Activated gamma-delta T cell treated with Interleukin-2 at 50 U/mL for 16 hours (primary cell): ENCODE data around the gene CEP68.
"Not testable (repeated sequence)": the region's sequence is repeated elsewhere in the genome, so short reads cannot be mapped to it uniquely, and the experiment has no call there.

ENCODE experiments used
- DNase-seq: peaks from one replicate; pipeline ENCODE4 v3.0.0-alpha.2; 2020

Gene CEP68, protein sequence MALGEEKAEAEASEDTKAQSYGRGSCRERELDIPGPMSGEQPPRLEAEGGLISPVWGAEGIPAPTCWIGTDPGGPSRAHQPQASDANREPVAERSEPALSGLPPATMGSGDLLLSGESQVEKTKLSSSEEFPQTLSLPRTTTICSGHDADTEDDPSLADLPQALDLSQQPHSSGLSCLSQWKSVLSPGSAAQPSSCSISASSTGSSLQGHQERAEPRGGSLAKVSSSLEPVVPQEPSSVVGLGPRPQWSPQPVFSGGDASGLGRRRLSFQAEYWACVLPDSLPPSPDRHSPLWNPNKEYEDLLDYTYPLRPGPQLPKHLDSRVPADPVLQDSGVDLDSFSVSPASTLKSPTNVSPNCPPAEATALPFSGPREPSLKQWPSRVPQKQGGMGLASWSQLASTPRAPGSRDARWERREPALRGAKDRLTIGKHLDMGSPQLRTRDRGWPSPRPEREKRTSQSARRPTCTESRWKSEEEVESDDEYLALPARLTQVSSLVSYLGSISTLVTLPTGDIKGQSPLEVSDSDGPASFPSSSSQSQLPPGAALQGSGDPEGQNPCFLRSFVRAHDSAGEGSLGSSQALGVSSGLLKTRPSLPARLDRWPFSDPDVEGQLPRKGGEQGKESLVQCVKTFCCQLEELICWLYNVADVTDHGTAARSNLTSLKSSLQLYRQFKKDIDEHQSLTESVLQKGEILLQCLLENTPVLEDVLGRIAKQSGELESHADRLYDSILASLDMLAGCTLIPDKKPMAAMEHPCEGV

GRCh38 chr2:65056215-65057053 is at the start of gene CEP68:
Gene CEP68 (plus strand): TSS chr2:65056416. CDS start chr2:65069445, 13,029 bp downstream.
- DNase-seq, result peak; percentile 95

DNA sequence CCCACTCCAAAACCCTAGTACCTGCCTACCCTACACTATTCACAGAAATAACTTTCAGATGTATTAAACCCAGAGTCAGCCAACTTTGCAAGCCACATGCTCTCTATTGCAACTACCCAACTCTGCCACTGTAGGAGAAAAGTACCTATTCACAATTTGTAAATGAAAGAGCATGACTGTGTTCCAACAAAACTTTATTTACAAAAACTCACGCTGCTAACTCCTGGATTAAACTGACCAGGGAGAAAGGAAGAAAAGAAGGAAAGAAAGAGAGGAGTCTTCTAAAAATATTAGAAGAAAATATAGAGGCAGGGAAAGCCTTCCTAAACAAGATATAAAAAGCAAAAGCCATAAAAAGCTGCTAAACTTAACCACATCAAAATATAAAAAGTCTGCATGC is 42.4 kb upstream of the CEP68 start:
- no peak for DNase-seq

DNA sequence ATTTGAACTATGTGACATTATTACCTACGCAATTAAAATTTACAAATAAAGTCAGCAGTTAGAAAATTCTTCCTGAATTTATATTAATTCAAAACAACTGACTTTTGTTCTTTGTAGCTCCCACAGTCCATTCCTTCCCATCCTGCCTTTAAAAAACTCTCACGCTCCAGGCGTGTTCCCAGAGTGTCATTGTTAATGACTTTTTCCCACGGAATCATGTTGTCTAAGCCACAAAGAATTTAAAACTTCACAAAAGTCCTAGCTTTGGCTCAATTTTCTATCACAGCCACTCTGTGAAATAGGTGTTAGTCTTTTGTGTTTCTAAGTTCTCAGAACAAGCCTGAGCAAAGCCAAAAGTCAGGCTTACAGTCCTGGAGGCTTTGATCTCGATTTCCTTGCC is 40.5 kb upstream of the CEP68 start:
- no peak for DNase-seq

- no peak for DNase-seq
These were observed 39.4 kb upstream of the CEP68 start for GRCh38 chr2:65016789-65017188.

- DNase-seq, result no peak
These were observed 38.9 kb upstream of the CEP68 start for GRCh38 chr2:65017335-65017734.

- no peak for DNase-seq
These were observed 38.1 kb upstream of the CEP68 start for GRCh38 chr2:65018141-65018582.

DNA sequence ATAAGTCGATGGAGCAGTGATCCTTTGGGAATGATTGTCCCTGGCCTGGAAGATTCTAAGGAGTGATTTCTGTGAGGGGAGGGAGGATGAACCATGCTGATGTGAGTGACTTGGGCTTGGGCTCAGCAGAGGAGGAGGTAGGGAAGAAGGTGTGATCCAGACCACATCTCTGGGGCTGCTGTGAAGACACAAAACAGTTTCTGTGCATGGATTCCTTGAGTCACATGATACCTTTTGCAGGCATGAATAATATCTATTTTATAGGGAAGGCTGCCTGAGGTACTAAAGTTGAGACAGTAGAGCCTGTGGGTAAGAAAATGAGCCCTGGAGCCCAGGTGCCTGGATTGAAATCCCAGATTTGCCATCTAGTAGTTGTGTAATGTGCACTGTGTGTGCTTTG is 37.2 kb upstream of the CEP68 start:
- DNase-seq, result no peak

GRCh38 chr2:65019675-65020195 is 36.5 kb upstream of the CEP68 start:
- no peak for DNase-seq

- DNase-seq, result not testable (repeated sequence)
These were observed 36.0 kb upstream of the CEP68 start for GRCh38 chr2:65020251-65020650.

DNA sequence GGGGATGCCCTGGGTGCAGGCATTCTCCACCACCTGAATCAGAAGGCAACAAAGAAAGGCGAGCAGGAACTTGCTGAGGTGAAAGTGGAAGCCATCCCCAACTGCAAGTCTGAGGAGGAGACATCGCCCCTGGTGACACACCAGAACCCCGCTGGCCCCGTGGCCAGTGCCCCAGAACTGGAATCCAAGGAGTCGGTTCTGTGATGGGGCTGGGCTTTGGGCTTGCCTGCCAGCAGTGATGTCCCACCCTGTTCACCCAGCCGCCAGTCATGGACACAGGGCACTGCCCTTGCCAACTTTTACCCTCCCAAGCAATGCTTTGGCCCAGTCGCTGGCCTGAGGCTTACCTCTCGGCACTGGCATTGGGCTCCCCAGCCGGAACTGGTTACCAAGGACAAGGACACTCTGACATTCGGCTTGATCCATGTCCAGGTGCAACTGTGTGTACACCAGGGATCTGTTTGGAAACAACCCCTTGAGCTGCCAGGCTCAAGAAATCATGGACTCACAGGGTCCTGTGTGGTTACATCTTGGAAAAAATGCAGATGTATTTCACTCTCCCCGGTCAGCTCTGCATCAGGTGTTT is 35.2 kb upstream of the CEP68 start:
- DNase-seq, result no peak

GRCh38 chr2:65021709-65022108 is 34.5 kb upstream of the CEP68 start:
- DNase-seq, result no peak

GRCh38 chr2:65022189-65022588 is 34.0 kb upstream of the CEP68 start:
- DNase-seq, result no peak

DNA sequence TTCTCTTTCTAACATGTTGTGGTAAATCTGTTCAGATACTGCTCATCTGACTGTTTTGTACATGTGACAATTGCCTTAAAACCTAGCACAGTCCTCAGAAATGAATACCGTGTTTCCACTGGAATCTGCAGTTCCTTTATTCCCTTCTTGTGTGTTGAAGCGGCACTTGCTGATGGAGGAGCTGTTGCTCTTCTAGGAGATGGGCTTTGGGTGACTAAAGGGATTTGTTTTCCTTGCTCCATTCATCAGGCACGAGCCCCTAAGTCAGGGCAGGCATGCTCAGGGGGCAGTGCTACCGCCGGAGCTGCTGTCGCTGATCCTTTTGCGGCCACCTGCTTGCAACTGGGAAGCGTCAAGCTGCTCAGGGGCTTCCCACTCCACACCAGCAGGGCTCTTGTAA is 32.5 kb upstream of the CEP68 start:
- no peak for DNase-seq

GRCh38 chr2:65024149-65024829 is 31.9 kb upstream of the CEP68 start:
- DNase-seq, result no peak

- DNase-seq, result no peak
These were observed 30.6 kb upstream of the CEP68 start for GRCh38 chr2:65025453-65026123.

DNA sequence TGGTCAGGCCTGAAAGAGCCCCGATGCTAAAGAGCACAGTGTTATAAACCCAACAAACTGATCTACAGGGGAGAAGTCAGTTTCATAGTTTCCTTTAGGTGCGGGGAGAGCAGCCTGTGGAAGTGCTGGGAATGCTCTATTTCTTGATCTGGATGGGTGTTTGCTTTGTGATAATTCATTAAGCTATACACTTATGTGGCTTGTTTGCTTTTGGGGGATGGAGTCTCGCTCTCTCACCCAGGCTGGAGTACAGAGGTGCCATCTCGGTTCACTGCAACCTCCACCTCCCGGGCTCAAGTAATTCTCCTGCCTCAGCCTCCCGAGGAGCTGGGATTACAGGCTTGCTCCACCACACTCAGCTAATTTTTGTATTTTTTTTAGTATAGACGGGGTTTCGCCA is 30.1 kb upstream of the CEP68 start:
- no peak for DNase-seq

DNA sequence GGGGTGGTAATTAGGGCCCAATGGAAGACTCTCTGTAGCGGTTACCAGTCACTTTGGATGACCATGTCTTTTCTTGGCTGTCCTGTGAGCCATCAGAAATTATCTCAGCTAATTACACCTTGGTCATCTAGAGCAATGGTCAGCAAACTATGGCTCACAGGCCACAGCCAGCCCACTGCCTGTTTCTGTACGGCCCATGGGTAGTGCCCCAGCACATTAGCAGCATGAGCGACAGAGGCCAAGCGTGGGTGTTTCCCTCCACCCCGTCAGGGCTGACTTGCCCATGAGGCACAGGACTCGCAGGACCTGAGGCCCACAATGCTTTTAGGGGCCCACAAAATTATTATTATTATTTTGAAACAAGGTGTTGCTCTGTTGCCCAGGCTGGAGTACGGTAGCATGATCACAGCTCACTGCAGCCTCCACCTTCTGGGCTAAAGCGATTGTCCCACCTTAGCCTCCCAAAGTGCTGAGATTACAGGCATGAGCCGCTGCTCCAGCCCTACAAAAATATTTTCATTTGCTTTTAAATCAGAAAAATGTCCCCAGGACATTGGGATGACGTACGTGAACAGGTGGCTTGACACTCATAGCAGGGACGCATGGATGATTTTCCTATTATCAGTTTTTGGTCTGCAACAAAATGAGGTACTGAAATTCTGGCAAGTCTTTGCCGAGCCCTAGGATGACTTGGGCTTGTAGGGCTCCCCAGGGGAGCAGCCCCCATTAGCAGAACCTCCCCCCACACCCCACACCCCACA is 29.3 kb upstream of the CEP68 start:
- no peak for DNase-seq

DNA sequence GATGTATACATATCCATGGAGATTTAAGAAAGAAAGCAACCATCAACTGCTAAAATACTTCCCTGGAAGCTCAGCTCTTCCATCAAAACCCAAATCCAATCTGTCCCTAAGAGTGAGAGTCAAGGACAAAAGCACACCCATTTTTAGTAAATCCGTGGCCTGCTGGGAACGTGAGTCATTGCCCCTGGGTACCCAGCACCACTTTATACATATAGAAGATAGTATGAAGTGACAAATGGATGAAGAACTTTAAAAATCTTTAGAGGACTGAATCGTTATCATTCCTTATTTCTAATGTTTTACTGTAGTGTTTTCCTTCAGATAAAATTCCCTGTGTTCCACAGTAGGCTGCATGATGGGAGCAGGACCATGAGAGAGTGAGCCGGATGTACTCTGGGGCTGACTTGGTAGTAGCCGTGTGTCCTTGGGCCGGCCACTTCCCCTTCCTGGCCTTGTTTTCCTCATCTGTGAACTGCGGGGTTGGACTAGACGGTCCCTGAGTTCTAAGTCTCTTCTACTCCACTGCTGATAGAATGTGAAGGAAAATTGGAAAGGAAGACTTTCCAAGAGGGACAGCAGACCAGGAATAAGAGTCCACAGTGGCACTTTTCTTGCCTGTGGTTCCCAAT is 28.5 kb upstream of the CEP68 start:
- DNase-seq, result no peak

DNA sequence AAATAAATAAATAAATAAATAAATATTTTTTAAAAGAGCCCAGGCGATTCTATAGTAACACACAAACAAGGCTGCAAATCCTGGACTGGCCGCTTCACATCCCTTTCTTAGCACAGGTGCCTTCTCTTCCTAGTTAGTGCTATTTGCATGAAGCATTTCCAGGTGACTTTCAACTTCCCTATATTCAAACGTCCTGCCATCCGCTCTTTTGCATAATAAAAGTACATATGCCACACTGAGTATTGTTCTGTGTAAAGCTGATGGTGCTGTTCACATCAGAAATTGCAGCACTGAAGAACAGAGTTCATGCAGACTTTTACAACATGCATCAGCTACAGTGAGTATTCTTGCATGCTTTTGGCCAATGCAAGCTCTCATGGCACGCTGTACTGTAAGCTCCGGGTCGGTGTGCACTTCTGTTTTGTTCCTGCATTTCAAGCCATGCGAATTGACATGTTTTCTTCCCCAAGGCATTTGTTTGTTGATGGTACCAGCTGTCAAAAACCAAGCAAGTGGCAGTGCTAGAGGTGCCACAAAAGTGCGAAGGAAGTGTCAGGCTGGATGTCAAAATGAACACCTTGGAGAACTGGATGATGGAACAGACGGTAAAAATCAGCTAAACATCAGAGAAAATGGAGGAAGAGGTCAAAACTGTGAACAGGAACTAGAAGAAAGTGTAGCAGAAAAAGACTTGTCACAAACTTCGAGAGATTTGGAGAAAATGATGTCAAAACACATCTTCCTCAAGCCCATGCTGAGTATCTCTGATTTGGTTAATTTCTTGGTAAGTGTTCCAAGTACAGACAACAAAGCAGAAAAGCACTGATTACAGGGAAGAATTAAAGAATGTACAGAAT is 25.5 kb upstream of the CEP68 start:
- DNase-seq, result no peak
